GM12864 (cell line): Measurements from ENCODE around the gene PKP4.

Experiments
- DNase-seq: peaks from one replicate; pipeline ENCODE4 v3.0.0-alpha.2; 2011; ENCODE audit warnings: low read depth
- H3K4me3 ChIP-seq: 2 replicates; pipeline ENCODE4 v1.5.1; 2011; ENCODE audit warnings: mild to moderate bottlenecking, low read depth, low read length, control low read depth
- TF ChIP-seq, protein P1 (sequence below): IDR thresholded peaks from 2 replicates; pipeline ENCODE4 v1.5.1; 2011; ENCODE audit warnings: low read depth, mild to moderate bottlenecking, moderate library complexity, low read length, control low read depth, inconsistent platforms; ENCODE audit errors: missing control alignments

Gene PKP4

GRCh38 chr2:158715357-158715756, 258.6 kb downstream of the PKP4 start:
- H3K4me3 ChIP-seq, result no peak overlapping the region
- TF ChIP-seq, protein P1, sequence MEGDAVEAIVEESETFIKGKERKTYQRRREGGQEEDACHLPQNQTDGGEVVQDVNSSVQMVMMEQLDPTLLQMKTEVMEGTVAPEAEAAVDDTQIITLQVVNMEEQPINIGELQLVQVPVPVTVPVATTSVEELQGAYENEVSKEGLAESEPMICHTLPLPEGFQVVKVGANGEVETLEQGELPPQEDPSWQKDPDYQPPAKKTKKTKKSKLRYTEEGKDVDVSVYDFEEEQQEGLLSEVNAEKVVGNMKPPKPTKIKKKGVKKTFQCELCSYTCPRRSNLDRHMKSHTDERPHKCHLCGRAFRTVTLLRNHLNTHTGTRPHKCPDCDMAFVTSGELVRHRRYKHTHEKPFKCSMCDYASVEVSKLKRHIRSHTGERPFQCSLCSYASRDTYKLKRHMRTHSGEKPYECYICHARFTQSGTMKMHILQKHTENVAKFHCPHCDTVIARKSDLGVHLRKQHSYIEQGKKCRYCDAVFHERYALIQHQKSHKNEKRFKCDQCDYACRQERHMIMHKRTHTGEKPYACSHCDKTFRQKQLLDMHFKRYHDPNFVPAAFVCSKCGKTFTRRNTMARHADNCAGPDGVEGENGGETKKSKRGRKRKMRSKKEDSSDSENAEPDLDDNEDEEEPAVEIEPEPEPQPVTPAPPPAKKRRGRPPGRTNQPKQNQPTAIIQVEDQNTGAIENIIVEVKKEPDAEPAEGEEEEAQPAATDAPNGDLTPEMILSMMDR, result no peak
- DNase-seq, result no peak

GRCh38 chr2:158716121-158716791, 259.5 kb downstream of the PKP4 start:
- no peak overlapping the region for H3K4me3 ChIP-seq
- no peak for DNase-seq
- TF ChIP-seq, protein P1, result no peak

DNA sequence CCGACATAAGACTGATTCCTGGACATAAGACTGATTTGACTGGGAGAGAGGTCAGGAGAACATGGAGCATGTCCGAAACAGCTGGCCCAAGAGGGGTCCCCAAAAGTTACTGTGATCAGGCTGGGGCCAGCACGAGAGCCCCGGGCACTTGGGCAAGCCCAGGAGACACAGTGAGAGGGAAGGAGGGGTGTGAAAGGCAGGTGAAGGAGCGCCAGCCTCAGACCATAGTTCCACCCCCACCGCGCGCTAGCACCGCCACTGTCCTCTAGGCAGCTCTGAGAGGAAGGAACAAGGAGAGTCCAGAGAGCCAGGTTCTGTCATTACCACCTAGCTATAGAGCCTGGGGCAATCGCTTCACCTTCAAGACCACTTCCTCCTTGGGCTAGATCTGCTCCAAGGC, 260.2 kb downstream of the PKP4 start:
- no peak overlapping the region for H3K4me3 ChIP-seq
- TF ChIP-seq, protein P1, result no peak
- no peak for DNase-seq

GRCh38 chr2:158717366-158718195, 260.8 kb downstream of the PKP4 start:
- no peak for DNase-seq
- H3K4me3 ChIP-seq, result no peak overlapping the region
- TF ChIP-seq, protein P1, result no peak

DNA sequence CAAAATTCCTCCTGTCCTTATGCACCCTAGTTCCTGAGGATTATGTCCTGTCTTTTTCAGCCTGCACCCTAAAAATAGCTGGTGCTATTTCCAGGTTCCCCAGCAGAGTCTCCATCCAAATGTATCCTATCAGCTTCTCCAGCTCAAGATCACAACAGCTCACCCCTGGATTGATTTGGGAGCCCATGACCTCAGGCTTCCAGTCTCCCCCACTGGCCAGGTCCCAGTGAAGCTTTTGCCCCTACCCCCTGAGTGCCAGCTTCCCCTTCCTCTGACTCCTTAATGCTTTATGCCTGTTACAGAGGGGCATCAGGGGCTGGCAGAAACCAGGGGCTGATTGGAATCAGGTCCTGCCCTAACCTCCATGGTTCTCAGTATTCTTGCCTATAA, 261.4 kb downstream of the PKP4 start:
- TF ChIP-seq, protein P1, result no peak
- DNase-seq, result no peak
- H3K4me3 ChIP-seq, result no peak overlapping the region

DNA sequence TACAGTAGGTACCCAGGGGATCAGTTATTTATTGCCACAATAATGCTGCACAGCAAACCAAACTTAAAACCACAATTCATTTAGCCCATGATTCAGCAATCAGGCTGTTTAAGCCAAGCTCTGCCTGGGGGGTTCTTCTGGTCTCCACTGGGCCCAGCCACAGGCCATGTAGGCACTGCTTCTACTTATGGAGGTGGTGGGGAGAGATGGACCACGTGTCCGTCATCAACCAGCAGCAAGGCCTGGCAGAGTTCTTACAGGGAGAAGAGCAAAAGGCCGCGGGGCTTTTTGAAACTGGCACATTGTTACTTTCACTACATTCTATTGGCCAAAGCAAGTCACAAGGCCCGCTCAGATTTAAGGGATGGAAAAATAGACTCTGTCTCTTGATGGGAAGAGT, 262.1 kb downstream of the PKP4 start:
- TF ChIP-seq, protein P1, result no peak

More for the DNA sequence above, 262.1 kb downstream of the PKP4 start:
- no peak overlapping the region for H3K4me3 ChIP-seq
- no peak for DNase-seq
